ENCODE results near the gene LRRC8E. TPM values are rescaled to one million over a fixed set of nuclear protein-coding genes. Genes with fewer than 3 reads are reported as not detected.

The LRRC8E gene
- 3.5 and 5.7 TPM in 2 replicates for total RNA-seq

GRCh38 chr19:7888145-7888825 is at the start of gene LRRC8E:
Gene LRRC8E, plus strand, starts transcription at chr19:7888510. Its CDS starts 7,094 bp downstream, at chr19:7895604.

GRCh38 chr19:7874076-7874896 is 14.0 kb upstream of the LRRC8E start, which contains the start of gene PRR36:
Gene PRR36, minus strand, starts transcription at chr19:7874390. Its CDS starts 701 bp downstream, at chr19:7873689.

GRCh38 chr19:7903244-7904073 is 15.1 kb downstream of the LRRC8E start, which contains the start of gene MAP2K7:
Gene MAP2K7, plus strand, starts transcription at chr19:7903877. Its CDS starts 68 bp downstream, at chr19:7903945.

GRCh38 chr19:7914598-7915045 is 26.3 kb downstream of the LRRC8E start, which contains the start of gene TGFBR3L:
Gene TGFBR3L, plus strand, starts transcription at chr19:7914830.

GRCh38 chr19:7919610-7920518 is 31.6 kb downstream of the LRRC8E start, which contains the start of gene SNAPC2:
Gene SNAPC2, plus strand, starts transcription at chr19:7920338. Its CDS starts 29 bp downstream, at chr19:7920367.

GRCh38 chr19:7926021-7926726 is 37.9 kb downstream of the LRRC8E start, which contains the start of gene CTXN1:
Gene CTXN1, minus strand, starts transcription at chr19:7926135. Its CDS starts 597 bp downstream, at chr19:7925538.

GRCh38 chr19:7943444-7944176 is 55.3 kb downstream of the LRRC8E start, which contains the start of gene TIMM44:
Gene TIMM44, minus strand, starts transcription at chr19:7943666. Its CDS starts 15 bp downstream, at chr19:7943651.

Other genes starting within 250 kb of the LRRC8E start
- not detected in 2 replicates for gene RETN, start 219.5 kb upstream of the LRRC8E start, total RNA-seq
- gene MCEMP1, start 211.4 kb upstream of the LRRC8E start, total RNA-seq = not detected in 2 replicates
- 112 and 152 TPM in 2 replicates for gene TRAPPC5, start 207.7 kb upstream of the LRRC8E start, total RNA-seq
- not detected in 2 replicates for gene FCER2, start 186.4 kb upstream of the LRRC8E start, total RNA-seq
- not detected in 2 replicates for gene CLEC4G, start 156.4 kb upstream of the LRRC8E start, total RNA-seq
- gene CD209, start 141.0 kb upstream of the LRRC8E start, total RNA-seq = not detected in 2 replicates
- gene CLEC4M, start 125.3 kb upstream of the LRRC8E start, total RNA-seq = not detected in 2 replicates
- gene EVI5L, start 58.3 kb upstream of the LRRC8E start, total RNA-seq = 13.8 and 15.0 TPM in 2 replicates
- not detected in 2 replicates for gene PRR36, start 14.1 kb upstream of the LRRC8E start, total RNA-seq
- gene MAP2K7, start 15.4 kb downstream of the LRRC8E start, total RNA-seq = 10.0 and 17.1 TPM in 2 replicates
- 6.3 and 8.9 TPM in 2 replicates for gene TGFBR3L, start 26.3 kb downstream of the LRRC8E start, total RNA-seq
- gene SNAPC2, start 31.8 kb downstream of the LRRC8E start, total RNA-seq = 46.0 and 47.4 TPM in 2 replicates
- 4.3 and 7.1 TPM in 2 replicates for gene CTXN1, start 37.6 kb downstream of the LRRC8E start, total RNA-seq
- 48.3 and 50.6 TPM in 2 replicates for gene TIMM44, start 55.2 kb downstream of the LRRC8E start, total RNA-seq
- 51.3 and 54.5 TPM in 2 replicates for gene ELAVL1, start 117.1 kb downstream of the LRRC8E start, total RNA-seq
- not detected in 2 replicates for gene CCL25, start 164.2 kb downstream of the LRRC8E start, total RNA-seq